A673 (cell line): ENCODE results near the gene TMEM132C. TPM values are rescaled to one million over a fixed set of nuclear protein-coding genes. Genes with fewer than 3 reads are reported as not detected.
A peak's percentile ranks its signal among the peaks of the same experiment; 100 is the strongest.

ENCODE experiments used
- BruUV-seq: library from RNA; stranded (reverse); fragments of 400-500 nt; replicated peaks from 2 replicates; lab custom pipeline; 2021; lab: Mats Ljungman, UMichigan
- CTCF ChIA-PET: fragments of 300-600 bp; sonication (Branson Sonifier 250); formaldehyde crosslinking; loops from one replicate; lab custom pipeline; 2022; ENCODE audit warnings: antibody characterized with exemption; lab: Charles Lee
- POLR2A ChIA-PET: fragments of 300-600 bp; sonication (Branson Sonifier 250); formaldehyde crosslinking; loops from one replicate; lab custom pipeline; 2022; ENCODE audit warnings: antibody characterized with exemption; ENCODE audit not compliant: low non-redundant PET; lab: Charles Lee
- DNase-seq: peaks from one replicate; pipeline ENCODE4 v3.0.0-alpha.2; 2015; ENCODE audit warnings: low spot score
- H3K27ac ChIP-seq: fragments of 200-600 bp; sonication (generic); 2 replicates; pipeline ENCODE4 v1.5.1; 2016; ENCODE audit warnings: mixed run types, low read depth, mild to moderate bottlenecking, mixed read lengths, antibody characterized with exemption, low read length; ENCODE audit not compliant: poor library complexity, severe bottlenecking
- H3K27me3 ChIP-seq: fragments of 200-600 bp; sonication (generic); replicated peaks from 2 replicates; pipeline ENCODE4 v1.6.1; 2017; ENCODE audit warnings: mixed run types, low read depth, mild to moderate bottlenecking, mixed read lengths, antibody characterized with exemption, low read length; ENCODE audit not compliant: insufficient read depth, poor library complexity
- H3K36me3 ChIP-seq: fragments of 200-600 bp; sonication (generic); 2 replicates; pipeline ENCODE4 v1.6.1; 2016; ENCODE audit warnings: mixed run types, mild to moderate bottlenecking, mixed read lengths, antibody characterized with exemption, low read length; ENCODE audit not compliant: insufficient read depth, poor library complexity, severe bottlenecking
- H3K4me1 ChIP-seq: fragments of 200-600 bp; sonication (generic); 2 replicates; pipeline ENCODE4 v1.6.1; 2017; ENCODE audit warnings: mixed run types, mild to moderate bottlenecking, mixed read lengths, antibody characterized with exemption, low read length; ENCODE audit not compliant: insufficient read depth, poor library complexity, severe bottlenecking
- H3K4me3 ChIP-seq: fragments of 200-600 bp; sonication (generic); 2 replicates; pipeline ENCODE4 v1.5.1; 2016; ENCODE audit warnings: low read depth, mixed run types, mild to moderate bottlenecking, mixed read lengths, low read length; ENCODE audit not compliant: poor library complexity, severe bottlenecking
- H3K9me3 ChIP-seq: fragments of 200-600 bp; sonication (generic); 2 replicates; pipeline ENCODE4 v1.6.1; 2016; ENCODE audit warnings: mixed run types, low read depth, mild to moderate bottlenecking, mixed read lengths, antibody characterized with exemption, low read length; ENCODE audit not compliant: poor library complexity, severe bottlenecking
- CTCF ChIP-seq: fragments of 300-800, 200-600 bp; sonication (generic); conservative IDR thresholded peaks from 2 replicates; pipeline ENCODE4 v1.5.1; 2017; ENCODE audit warnings: low read depth, mild to moderate bottlenecking, antibody characterized with exemption, low read length, moderate library complexity, mixed read lengths
- EZH2 ChIP-seq: fragments of 200-600 bp; sonication (generic); IDR thresholded peaks from 2 replicates; pipeline ENCODE4 v1.6.1; 2017; ENCODE audit warnings: borderline replicate concordance, low read depth, mild to moderate bottlenecking, mixed read lengths, antibody characterized with exemption, low read length; ENCODE audit not compliant: poor library complexity, severe bottlenecking
- intact Hi-C: fragments of 100-400 bp; cut with micrococcal nuclease; formaldehyde crosslinking; loops from one replicate; pipeline ENCODE4 v1.10.0; 2022; ENCODE audit not compliant: unreplicated experiment
- total RNA-seq: library from RNA; stranded (reverse); gene quantifications from 2 replicates; pipeline ENCODE4 v1.2.3, GENCODE V29; 2021

Gene TMEM132C
- total RNA-seq, 1 experiment from 2014 or later: not detected

GRCh38 chr12:128573907-128574306, 306.9 kb downstream of the TMEM132C start:
- POLR2A ChIA-PET: no interaction called here
- TF ChIP-seq EZH2 (no peak), CTCF (no peak)
- no peaks in the 10 kb centered on the region for H3K9me3 ChIP-seq
- H3K36me3 ChIP-seq: no peaks in the 10 kb centered on the region
- peaks cover 16% of the 10 kb centered on the region for H3K4me1 ChIP-seq
- no peak overlapping the region for H3K27ac ChIP-seq
- no peak overlapping the region for H3K4me3 ChIP-seq
- DNase-seq: no peak
- no peaks in the 10 kb centered on the region for H3K27me3 ChIP-seq
- CTCF ChIA-PET: no interaction called here
- intact Hi-C loops: no loop called here
- BruUV-seq: no TSS peak

GRCh38 chr12:128578045-128578444, 311.1 kb downstream of the TMEM132C start:
- H3K4me1 ChIP-seq: peaks cover 27% of the 10 kb centered on the region
- DNase-seq: peak; percentile 58
- H3K36me3 ChIP-seq: no peaks in the 10 kb centered on the region
- ChIA-PET POLR2A (no interaction called here), CTCF (no interaction called here)
- no peak overlapping the region for H3K27ac ChIP-seq
- H3K4me3 ChIP-seq: no peak overlapping the region
- intact Hi-C loops: no loop called here
- no peak for TF ChIP-seq CTCF
- no peak for TF ChIP-seq EZH2
- H3K9me3 ChIP-seq: no peaks in the 10 kb centered on the region
- no TSS peak for BruUV-seq
- H3K27me3 ChIP-seq: no peaks in the 10 kb centered on the region

- ChIA-PET POLR2A (no interaction called here), CTCF (no interaction called here)
- no peak for TF ChIP-seq CTCF
- TF ChIP-seq EZH2: no peak
- no peaks in the 10 kb centered on the region for H3K36me3 ChIP-seq
- BruUV-seq: no TSS peak
- peak; percentile 78 for DNase-seq
- H3K27ac ChIP-seq: peak overlapping the region; percentile 54
- no peaks in the 10 kb centered on the region for H3K27me3 ChIP-seq
- H3K4me3 ChIP-seq: no peak overlapping the region
- intact Hi-C loops: no loop called here
- H3K9me3 ChIP-seq: no peaks in the 10 kb centered on the region
- peaks cover 35% of the 10 kb centered on the region for H3K4me1 ChIP-seq
Measured at GRCh38 chr12:128581321-128581761, 314.4 kb downstream of the TMEM132C start.
